Sigmoid colon (tissue), 4 donors: ENCODE measurements around the gene MRPL54.

Source experiments
- EP300 ChIP-seq, 4 donors: sonication (generic); formaldehyde crosslinking; IDR thresholded peaks; one replicate each; pipeline ENCODE4 v1.6.1; 2017; ENCODE audit warnings: antibody characterized with exemption in 4 of 4
- POLR2A ChIP-seq, 2 donors: fragments of 450-650 bp; IDR thresholded peaks; one replicate each; pipeline ENCODE4 v1.6.1; 2016; ENCODE audit warnings: antibody characterized with exemption in 2 of 2, mild to moderate bottlenecking in 2 of 2, moderate library complexity in 2 of 2
- POLR2AphosphoS5 ChIP-seq, 4 donors: sonication (generic); formaldehyde crosslinking; IDR thresholded peaks; one replicate each; pipeline ENCODE4 v1.6.1; 2017; ENCODE audit warnings: antibody characterized with exemption in 4 of 4
- TF ChIP-seq, protein P1 (sequence below), 4 experiments: fragments of 450-650 bp in 3 of 4; fragments of 200-600 bp in 1 of 4; IDR thresholded peaks; one replicate each; pipeline ENCODE4 v1.5.1; 2016 to 2019; ENCODE audit warnings: antibody characterized with exemption in 4 of 4, mild to moderate bottlenecking in 3 of 4, moderate library complexity in 2 of 4

DNA sequence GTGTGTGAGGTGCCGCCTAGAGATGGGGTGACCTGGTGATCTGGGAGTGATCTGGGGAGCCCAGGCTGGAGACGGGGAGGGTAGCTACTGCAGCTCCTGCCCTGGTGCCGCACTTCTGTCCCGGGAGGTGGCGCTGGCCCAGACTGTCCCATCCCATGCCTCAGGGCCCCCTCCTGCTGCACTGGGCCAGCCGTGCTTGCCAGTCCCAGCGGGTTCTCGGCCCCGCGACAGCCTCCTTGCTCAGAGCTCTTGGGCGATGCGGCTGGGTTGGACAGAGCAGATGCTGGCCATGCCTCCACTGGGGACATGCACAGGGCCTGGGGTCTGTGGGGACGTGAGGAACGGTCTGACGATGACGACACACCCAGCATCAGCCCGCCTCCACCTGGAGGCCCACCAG, 7.0 kb downstream of the MRPL54 start:
- TF ChIP-seq, protein P1, sequence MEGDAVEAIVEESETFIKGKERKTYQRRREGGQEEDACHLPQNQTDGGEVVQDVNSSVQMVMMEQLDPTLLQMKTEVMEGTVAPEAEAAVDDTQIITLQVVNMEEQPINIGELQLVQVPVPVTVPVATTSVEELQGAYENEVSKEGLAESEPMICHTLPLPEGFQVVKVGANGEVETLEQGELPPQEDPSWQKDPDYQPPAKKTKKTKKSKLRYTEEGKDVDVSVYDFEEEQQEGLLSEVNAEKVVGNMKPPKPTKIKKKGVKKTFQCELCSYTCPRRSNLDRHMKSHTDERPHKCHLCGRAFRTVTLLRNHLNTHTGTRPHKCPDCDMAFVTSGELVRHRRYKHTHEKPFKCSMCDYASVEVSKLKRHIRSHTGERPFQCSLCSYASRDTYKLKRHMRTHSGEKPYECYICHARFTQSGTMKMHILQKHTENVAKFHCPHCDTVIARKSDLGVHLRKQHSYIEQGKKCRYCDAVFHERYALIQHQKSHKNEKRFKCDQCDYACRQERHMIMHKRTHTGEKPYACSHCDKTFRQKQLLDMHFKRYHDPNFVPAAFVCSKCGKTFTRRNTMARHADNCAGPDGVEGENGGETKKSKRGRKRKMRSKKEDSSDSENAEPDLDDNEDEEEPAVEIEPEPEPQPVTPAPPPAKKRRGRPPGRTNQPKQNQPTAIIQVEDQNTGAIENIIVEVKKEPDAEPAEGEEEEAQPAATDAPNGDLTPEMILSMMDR (IDR thresholded peaks at IDR 0.05) = no peak
- TF ChIP-seq EP300 (IDR thresholded peaks at IDR 0.05) = no peak
- TF ChIP-seq POLR2A (IDR thresholded peaks at IDR 0.05) = no peak
- no peak for TF ChIP-seq POLR2AphosphoS5 (IDR thresholded peaks at IDR 0.05)
